A673 (cell line): ENCODE results near the gene MATK.

Source experiments
- EZH2 ChIP-seq: fragments of 200-600 bp; sonication (generic); IDR thresholded peaks from 2 replicates; pipeline ENCODE4 v1.6.1; 2017; ENCODE audit warnings: borderline replicate concordance, low read depth, mild to moderate bottlenecking, mixed read lengths, antibody characterized with exemption, low read length; ENCODE audit not compliant: poor library complexity, severe bottlenecking
- TF ChIP-seq, protein P1 (sequence below): fragments of 300-800, 200-600 bp; sonication (generic); conservative IDR thresholded peaks from 2 replicates; pipeline ENCODE4 v1.5.1; 2017; ENCODE audit warnings: low read depth, mild to moderate bottlenecking, antibody characterized with exemption, low read length, moderate library complexity, mixed read lengths

- TF ChIP-seq, protein P1, sequence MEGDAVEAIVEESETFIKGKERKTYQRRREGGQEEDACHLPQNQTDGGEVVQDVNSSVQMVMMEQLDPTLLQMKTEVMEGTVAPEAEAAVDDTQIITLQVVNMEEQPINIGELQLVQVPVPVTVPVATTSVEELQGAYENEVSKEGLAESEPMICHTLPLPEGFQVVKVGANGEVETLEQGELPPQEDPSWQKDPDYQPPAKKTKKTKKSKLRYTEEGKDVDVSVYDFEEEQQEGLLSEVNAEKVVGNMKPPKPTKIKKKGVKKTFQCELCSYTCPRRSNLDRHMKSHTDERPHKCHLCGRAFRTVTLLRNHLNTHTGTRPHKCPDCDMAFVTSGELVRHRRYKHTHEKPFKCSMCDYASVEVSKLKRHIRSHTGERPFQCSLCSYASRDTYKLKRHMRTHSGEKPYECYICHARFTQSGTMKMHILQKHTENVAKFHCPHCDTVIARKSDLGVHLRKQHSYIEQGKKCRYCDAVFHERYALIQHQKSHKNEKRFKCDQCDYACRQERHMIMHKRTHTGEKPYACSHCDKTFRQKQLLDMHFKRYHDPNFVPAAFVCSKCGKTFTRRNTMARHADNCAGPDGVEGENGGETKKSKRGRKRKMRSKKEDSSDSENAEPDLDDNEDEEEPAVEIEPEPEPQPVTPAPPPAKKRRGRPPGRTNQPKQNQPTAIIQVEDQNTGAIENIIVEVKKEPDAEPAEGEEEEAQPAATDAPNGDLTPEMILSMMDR = no peak
- TF ChIP-seq EZH2 = no peak
These were observed 20.9 kb upstream of the MATK start for GRCh38 chr19:3807131-3807480.
